ENCODE results near the gene GPR157. TPM values are rescaled to one million over a fixed set of nuclear protein-coding genes. Genes with fewer than 3 reads are reported as not detected.
"Not testable (repeated sequence)": the region's sequence is repeated elsewhere in the genome, so short reads cannot be mapped to it uniquely, and the experiment has no call there.

GPR157 gene
- total RNA-seq, 1 donor from 2014 or later = 45.3 TPM

DNA sequence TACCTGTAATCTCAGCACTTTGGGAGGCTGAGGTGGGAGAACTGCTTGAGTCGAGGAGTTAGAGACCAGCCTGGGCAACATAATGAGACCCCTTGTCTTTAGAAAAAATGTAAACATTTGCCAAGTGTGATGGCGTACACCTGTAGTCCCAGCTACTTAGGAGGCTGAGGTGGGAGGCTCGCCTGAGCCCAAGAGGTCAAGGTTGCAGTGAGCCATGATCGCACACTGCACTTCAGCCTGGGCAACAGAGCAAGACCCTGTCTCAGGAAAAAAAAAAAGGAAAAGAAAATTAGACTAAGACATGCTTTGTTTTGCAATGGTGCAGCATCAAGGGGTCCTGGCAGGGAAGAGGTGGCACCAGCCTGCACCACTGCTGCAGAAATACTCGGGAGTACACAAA is 16.8 kb upstream of the GPR157 start:
- ATAC-seq = no peak

DNA sequence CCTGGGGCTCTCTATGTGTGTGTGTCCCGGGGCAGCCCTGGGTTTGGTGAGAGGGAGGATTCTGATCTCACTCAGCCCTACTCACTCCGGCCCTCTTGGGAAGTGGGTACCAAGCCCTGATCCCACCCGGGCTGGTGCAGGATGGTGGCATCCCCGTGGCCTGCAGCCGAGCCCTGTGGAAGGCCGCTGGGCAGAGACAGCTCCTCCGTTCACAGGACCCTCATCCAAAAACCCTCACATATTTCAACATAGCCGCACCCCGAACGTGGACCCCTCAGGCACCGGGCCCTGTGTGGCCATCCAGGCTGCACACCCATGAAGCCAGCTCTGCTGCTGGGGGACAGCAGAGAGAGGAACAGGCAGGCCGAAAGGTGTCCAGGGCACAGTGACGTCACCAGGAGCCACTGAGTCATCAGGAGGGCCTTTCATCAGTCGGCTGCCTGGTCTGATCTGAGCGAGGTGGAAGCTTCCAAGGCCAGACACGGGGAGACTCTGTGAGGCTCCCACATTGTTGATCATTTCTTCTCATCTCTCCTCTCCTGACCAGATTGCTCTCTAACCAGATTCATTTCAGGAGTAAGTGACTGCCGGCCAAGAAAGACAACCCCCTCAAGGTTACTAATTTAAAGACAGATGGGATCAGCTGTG is 16.2 kb upstream of the GPR157 start:
- peak; percentile 77 for ATAC-seq

DNA sequence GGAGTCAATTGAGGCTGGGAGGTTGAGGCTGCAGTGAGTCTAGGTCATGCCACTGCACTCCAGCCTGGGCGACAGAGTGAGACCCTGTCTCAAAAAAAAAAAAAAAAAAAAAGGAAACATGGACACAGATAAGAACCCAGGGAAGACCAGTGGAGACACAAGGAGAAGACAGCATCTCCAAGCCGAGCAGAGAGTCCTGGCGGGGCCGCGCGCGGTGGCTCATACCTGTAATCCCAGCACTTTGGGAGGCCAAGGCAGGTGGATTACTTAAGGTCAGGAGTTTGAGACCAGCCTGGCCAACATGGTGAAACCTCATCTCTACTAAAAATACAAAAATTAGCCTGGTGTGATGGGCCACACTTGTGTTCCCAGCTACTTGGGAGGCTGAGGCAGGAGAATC is 15.6 kb upstream of the GPR157 start:
- ATAC-seq = not testable (repeated sequence)

DNA sequence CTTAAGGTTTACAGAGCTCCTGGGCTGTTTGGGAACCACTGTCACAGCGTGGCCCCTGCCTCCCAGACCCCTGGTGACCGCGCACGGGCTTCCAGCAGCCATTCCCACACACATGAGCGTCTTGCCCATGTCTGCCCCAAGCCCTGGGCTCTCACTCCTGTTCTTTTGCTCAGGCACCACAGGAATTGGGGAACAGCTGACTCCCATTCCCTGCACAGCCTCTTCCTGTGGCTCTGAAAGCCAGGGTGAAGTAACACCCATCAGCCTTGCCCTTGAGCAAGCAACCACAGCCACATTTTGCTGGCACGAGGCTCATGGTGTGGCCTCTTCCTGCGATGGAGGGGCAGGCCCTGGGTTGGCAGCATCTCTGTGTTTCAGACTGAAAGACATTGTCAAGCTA is 14.3 kb upstream of the GPR157 start:
- peak; percentile 9 for ATAC-seq

DNA sequence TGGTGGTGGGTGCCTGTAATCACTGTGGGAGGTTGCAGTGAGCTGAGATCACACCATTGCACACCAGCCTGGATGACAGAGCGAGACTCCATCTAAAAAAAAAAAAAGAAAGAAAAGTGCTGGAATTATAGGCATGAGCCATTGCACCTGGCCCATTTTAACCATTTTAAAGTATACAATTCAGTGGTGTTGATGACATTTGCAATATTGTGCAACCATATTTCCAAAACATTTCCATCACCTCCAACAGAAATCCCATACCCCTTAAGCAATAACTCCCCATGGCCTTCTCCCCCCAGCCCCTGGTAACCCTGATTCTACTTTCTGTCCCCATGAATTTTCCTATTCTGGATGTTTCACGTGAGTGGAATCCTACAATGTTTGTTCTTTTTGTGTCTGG is 11.0 kb upstream of the GPR157 start:
- ATAC-seq = no peak

DNA sequence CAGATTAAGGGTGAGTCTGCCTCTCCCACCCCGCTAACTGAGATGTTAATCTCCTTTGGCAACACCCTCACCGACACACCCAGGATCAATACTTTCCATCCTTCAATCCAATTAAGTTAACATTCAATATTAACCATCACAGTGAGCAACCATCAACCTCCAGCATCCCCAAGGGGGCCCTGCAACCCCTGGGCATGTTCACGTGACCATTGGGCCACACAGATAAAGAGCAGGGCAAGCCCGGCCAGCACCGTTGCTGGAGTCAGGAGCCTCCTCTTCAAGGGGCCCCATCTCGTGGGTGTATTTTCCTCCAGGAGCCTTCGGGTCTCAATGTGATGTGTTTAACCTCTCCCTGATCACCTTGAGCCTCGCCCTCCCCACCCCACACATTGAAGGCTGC is 8.0 kb upstream of the GPR157 start:
- ATAC-seq = no peak

DNA sequence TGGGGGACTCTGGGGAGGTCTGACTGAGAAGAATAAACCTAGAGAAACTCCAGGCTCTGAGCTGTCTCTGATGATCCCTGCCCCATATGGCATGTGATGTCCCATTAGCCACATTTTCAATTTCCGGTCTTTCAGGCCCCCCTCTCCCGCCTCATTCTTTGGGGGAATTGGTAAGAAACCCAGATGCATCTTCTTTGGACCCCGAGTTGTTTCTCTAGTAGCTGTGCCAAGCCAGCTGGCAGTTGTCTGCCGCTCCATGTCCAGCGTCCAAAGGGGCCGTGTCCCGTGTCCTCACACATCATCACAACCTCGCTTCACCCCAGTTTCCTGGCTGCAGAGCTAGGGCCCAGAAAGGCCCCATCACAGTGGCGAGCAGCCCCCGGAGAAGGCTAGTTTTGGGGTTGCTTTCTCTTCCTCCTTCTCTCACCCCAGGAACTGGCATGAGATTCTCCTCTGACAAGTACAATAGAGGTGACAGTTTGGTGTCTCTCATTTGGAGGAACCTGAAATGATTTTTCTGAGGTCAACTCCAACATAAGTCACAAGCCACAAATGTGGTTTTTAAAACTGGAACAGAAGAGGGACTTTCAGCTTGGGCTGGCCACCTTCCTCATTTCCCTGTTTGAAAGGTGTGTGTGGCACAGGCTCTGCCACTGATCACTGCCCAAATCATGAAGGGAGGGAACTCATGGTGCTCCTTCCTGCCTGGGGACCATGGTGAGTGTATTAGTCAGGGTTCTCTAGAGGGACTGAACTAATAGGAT is 6.4 kb upstream of the GPR157 start:
- ATAC-seq = peak; percentile 68

DNA sequence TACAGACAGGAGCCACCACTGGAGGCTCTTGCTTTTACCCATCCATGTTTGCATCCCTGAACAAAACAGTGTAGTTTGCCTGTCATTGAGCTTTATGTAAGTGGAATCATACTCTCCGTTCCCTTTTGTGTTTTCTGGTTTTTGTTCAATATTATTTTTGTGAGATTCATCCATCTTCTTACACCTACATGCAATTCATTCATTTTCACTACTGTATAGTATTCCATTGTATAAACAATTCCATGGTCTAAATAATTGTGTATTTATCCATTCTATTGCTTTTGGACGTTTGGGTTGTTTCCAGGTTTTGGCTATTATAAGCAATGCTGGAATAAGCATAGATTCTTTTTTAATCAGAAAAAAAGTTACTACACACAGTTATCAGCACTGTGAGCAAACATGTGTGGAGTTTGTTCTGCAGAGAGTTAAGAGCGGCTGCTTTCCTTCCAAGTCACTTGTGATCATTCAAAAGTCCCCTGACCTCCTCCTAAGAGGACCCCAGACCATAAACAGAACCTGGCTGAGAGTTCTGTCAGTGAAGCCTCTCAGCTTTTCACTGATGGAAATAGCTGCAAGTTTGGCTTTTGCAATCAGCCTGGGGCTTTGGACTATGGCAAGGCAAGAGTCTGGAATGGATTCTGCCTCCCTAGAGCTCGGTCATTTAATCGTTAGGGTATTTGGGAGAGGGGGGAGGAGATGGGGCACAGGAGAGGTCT is 5.1 kb upstream of the GPR157 start:
- no peak for ATAC-seq

DNA sequence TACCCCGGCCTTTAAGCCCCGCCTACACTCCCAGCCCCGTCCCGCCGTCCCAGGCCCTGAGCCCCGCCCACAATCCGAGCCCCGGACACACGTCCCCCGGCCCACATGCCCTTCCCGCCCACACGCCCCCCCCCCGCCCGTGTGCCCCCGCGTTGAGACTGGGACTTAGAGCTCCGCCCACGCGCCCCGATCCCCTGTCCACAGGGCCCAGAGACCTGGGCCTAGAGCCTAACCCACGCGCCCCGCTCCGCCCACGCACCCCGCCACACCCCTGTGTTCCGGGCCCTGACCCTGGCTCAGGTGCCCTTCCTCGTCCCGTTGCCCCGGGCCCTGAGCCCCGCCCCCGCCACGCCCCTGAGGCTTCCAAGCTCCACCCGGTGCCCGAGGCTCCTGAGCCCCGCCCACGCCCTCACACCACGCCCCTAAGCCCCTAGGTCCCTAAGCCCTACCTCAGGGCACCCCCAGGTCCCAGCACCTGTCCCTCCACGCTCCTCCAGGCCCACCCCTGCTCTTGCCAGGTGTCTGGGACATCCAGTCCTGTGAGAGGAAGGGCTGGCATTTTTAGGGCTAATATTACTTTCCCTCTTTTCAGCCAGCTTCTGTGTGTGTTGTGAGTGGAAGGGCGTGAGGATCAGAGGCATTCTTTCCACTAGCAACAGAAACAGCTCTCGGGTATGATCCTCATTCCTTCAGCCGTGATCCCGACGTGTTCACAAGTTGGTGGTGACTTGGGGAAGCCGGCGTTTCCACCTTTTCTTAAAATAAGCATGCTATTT is 552 bp upstream of the GPR157 start:
- ATAC-seq = peak; percentile 84

DNA sequence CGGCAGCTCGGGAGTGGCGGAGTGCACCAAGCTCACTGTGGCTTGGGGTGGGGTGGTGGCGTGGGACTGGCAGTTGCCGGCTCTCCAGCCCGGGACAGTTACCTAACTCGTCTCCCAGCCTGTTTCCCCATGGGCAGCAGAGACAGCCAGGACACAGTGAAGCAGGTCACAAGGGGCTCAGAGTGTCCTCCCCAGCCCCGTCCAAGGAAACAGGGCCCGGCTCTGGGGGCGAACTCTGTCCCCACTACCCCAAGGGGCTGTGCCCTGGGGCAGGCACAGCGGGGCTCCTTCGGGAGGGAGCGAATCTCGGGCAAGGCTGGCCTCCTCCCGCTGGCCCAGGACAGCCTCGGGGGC is 759 bp downstream of the GPR157 start:
- peak; percentile 14 for ATAC-seq

DNA sequence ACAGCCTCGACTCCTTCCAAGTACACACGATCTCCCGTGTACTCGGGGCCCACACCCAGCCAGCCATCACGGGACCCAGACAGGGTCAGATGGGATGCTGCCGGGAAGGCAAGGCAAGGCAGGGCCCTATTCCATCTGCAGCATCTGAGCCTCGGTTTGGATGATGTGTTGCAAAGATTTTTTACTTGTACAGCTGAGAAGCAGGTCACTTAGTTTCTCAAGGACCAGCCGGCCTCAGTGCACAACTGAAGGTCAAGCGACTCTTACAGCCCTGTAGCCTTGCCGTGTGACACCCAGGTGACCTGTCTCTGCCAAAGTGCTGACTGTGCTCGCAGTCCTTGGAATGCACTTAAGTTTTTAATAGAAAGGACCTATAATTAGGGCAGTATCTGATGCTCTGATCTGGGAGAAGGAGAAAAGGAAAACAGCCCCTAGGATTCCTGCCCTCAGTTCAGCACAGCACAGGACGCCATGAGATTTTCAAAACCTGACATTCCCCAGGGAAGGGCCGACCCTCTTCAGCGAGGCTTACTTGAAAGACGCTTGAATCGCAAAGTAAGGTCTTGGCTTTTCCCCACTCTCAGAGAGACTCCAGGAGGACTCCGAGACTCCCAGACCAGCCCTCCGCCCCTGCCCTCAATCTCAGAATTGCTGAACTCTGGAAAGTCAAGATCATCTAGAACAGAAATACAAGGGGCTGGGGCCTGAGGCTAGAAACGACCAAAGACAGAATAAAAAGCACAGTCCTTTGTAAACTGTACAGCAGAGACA is 1.3 kb downstream of the GPR157 start:
- no peak for ATAC-seq

DNA sequence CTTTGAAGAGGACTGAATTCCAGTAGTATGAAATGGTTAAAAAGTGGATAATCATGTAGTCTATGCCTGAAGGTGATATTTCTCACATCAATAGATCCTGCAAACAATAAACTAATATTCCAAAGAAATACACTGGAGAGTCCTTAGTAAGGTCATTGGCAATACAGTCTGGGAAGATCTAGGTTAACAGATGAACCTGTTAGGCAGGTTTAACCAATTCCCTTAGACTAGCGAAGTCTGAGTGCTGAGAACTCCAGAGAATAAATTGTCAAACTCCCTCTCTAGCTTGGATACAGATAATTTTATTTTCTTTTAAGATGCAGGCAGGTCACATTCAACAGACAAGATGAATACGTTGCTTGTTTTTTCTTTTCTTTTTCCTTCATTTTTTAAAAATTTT is 2.4 kb downstream of the GPR157 start:
- ATAC-seq = no peak

DNA sequence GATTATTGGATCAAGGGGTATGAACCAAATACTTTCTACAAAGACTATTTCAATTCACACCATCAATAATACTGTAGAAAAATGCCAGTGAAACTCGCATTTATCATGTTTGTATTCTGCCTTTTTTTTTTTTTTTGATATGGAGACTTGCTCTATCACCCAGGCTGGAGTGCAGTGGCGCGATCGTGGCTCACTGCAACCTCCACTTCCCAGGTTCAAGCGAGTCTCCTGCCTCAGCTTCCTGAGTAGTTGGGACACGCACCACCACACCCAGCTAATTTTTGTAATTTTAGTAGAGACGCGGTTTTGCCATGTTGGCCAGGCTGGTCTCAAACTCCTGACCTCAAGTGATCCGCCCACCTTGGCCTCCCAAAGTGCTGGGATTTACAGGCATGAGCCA is 3.1 kb downstream of the GPR157 start:
- ATAC-seq = not testable (repeated sequence)

DNA sequence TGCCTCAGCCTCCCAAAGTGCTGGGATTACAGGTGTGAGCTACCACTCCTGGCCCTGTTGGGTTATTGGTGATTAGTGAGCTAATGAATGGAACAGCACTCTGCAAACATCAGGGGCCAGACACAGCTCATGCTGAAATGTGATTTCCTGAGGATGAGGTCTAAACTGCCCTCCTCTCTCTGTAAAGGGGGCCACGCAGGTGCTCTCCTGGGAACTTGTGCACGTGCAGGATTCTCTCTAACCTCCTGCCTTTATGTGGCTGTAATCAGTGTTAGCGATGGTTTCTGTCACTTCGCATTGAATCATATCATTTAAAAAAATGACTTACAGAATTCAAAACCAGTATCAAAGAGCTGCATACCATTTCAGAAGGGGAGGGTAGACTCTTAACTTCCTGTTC is 3.6 kb downstream of the GPR157 start:
- no peak for ATAC-seq

DNA sequence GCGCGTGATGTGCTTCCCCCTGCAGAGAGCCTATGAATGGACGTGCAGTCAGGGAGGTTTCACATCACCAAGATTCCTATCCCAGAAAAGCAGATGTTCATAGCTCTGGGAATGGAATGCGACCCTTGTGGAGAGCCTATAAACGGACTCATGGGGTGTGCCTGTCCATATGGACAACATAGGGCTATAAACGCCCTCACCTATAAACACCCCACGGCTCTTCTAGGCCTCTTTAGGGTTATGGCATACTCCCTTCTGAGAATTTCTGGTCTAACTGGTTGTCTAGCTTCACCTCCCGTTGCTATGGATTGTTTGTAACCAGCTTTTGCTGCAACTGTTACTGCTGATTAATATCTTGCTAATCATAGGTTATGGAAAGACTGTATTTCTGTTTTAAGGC is 4.5 kb downstream of the GPR157 start:
- ATAC-seq = not testable (repeated sequence)

DNA sequence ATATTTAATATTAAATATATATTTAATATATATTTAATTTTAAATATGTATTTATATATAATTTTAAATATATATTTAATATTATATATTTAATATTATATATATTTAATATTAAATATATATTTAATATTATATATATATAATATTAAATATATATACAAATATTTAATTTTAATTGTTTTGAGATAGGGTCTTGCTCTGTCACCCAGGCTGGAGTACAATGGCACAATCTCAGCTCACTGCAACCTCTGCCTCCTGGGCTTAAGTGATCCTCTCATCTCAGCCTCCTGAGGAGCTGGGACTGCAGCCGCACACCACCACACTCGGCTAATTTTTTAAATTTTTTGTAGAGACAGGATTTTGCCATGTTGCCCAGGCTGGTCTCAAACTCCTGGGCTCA is 5.2 kb downstream of the GPR157 start:
- not testable (repeated sequence) for ATAC-seq

DNA sequence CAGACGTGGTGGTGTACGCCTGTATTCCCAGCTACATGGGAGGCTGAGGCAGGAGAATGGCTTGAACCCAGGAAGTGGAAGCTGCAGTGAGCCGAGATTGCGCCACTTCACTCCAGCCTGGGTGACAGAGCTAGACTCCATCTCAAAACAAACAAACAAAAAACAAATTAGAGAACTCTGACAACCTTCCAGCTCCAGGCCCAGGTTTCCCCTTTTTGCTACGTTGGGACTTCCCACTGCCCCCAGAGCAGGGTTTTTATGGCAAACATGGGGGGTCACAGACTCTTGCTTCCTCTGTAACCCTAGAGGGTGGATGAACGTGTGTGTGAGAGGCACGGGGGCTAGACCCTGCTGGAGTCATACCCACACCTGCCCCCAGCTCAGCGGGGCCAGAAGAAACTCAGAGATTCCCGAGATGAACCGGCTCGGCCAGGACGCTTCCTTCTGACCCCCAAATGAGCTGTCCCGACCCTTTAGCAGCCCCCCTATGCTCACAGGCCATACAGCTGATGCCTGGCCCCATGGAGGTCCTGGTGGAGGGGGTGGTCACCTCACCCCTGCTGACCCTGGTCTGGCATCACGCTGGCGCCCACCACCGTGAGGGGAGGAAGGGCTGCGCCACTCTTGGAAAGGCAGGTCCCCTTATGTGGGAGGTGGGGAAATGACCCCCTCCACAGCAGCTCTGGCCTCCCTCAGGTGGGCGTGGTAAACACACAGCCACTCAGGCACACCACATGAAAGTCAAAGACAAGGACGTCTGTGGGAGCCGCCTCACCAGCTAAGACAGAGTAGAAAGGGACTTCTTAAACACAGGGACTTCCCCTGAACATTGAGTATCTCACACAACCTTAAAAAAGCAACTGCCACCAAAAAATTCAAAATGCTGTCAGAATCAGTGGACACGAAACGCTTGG is 7.1 kb downstream of the GPR157 start:
- ATAC-seq = peak; percentile 21

DNA sequence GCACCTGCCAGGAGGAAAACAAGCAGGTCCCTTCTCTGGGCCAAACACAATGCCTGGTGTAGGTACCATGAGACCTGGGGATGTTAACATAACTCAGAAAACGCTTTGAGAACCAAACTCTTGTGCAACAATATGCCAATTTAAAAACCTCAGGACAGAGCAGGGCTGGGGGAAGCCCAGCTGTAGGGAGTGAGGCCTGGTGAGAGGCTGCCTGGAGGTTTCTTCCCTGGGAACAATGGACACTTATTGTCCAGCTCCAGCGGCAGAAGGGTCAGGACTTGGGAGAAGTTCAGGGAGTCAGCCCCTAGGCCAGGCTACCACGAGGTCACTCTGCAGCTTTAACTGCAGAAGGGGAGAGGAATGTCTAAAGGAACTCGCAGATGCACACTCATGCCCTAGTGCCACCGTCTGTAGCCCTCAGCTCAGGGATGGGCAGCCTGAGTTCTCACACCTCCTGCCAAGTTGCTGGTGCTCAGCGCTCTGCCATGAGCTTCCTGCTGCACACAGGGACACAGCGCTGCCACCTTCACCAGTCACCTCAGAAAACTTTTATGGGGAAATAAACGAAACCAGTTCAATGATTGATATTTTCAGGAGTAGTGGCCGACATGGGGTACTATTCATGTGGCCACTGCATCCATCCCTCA is 8.5 kb downstream of the GPR157 start:
- no peak for ATAC-seq

DNA sequence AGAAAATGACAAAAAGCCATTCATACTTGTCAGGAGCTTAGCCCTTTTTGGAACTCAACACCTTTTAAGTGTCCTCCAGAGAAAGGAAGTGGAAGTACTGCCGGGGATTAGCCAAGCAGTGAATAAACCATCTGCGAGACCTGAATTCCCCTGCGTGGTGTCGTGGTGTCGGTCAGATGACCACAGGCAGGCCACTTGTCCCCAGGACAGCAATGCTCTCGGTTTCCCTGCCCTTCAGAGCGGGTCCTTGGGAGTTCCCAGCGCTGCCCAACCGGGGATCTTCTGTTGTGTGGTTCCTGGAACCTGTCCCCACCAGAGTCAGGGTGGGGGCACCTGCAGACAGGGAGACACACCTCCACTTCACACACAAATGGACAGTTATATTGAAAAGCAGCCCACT is 9.2 kb downstream of the GPR157 start:
- ATAC-seq = no peak

DNA sequence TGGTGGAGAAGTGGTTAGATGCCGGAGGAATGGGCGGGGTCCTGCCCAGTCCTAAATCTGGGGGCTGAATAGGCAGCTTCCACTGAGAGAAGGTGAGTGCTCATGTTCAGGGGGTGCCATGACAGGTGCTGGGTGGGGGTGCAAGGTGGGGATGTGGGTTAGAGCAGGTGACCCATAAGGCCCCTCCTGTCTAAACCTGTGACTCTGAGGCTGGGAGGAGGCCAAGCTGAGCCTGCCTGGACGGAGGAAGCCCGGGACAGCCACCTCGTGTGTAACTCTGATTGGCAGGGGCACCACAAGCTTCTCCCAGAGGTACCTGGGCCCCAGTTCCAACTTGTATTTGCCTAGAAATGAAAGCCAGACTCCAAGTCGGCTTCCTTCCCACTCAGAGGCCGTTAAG is 10.7 kb downstream of the GPR157 start:
- ATAC-seq = no peak

All from esophagus mucosa (tissue), 1 donor.